IMR-90 (cell line): ENCODE measurements around the gene CDK5RAP2. TPM values are rescaled to one million over a fixed set of nuclear protein-coding genes. Genes with fewer than 3 reads are reported as not detected.
"Not testable (repeated sequence)": the region's sequence is repeated elsewhere in the genome, so short reads cannot be mapped to it uniquely, and the experiment has no call there.

ENCODE experiments used
- ATAC-seq: fragments of 200-7000 bp; cut with Tn5 transposase; 2 replicates; pipeline ENCODE4 v1.9.1; 2020; ENCODE audit warnings: low read depth, mild to moderate bottlenecking, moderate library complexity
- BruUV-seq: library from RNA; stranded (reverse); fragments of 400-500 nt; replicated peaks from 2 replicates; lab custom pipeline; 2021; lab: Mats Ljungman, UMichigan
- CTCF ChIA-PET: fragments of 300-600 bp; formaldehyde crosslinking; extraction: SDS; loops from one replicate; lab custom pipeline; 2021; ENCODE audit warnings: antibody characterized with exemption; lab: Yijun Ruan, JAX
- POLR2A ChIA-PET: fragments of 300-600 bp; sonication (Branson Sonifier 250); formaldehyde crosslinking; loops from one replicate; lab custom pipeline; 2022; ENCODE audit warnings: antibody characterized with exemption; ENCODE audit not compliant: unreplicated experiment; lab: Charles Lee
- DNase-seq: peaks from one replicate; pipeline ENCODE4 v3.0.0; 2013
- H2AFZ ChIP-seq: replicated peaks from 2 replicates; pipeline ENCODE3; 2013; ENCODE audit warnings: low read length, mild to moderate bottlenecking; ENCODE audit not compliant: poor library complexity
- H2AK5ac ChIP-seq: 2 replicates; pipeline ENCODE4 v1.6.1; 2013; ENCODE audit warnings: low read depth, low read length, inconsistent platforms
- H2AK9ac ChIP-seq: replicated peaks from 2 replicates; pipeline ENCODE3; 2013; ENCODE audit warnings: mild to moderate bottlenecking, low read depth, low read length, moderate library complexity; ENCODE audit not compliant: poor library complexity
- H2BK120ac ChIP-seq: 2 replicates; pipeline ENCODE4 v1.6.1; 2013; ENCODE audit warnings: low read depth, low read length, inconsistent platforms
- H2BK15ac ChIP-seq: 3 replicates; pipeline ENCODE4 v1.6.1; 2013; ENCODE audit warnings: low read depth, low read length, inconsistent platforms
- H2BK20ac ChIP-seq: 2 replicates; pipeline ENCODE4 v1.6.1; 2013; ENCODE audit warnings: low read depth, mild to moderate bottlenecking, inconsistent platforms, low read length, moderate library complexity
- H2BK5ac ChIP-seq: 2 replicates; pipeline ENCODE4 v1.6.1; 2013; ENCODE audit warnings: mild to moderate bottlenecking, low read depth, low read length, inconsistent platforms; ENCODE audit not compliant: poor library complexity, severe bottlenecking
- H3K14ac ChIP-seq: replicated peaks from 2 replicates; pipeline ENCODE4 v1.6.1; 2013; ENCODE audit warnings: low read depth, low read length, inconsistent platforms
- H3K18ac ChIP-seq: 2 replicates; pipeline ENCODE4 v1.6.1; 2013; ENCODE audit warnings: low read depth, low read length, control low read depth
- H3K23ac ChIP-seq: 2 replicates; pipeline ENCODE4 v1.6.1; 2013; ENCODE audit warnings: low read depth, low read length, inconsistent platforms
- H3K27ac ChIP-seq: 2 replicates; pipeline ENCODE4 v1.5.1; 2013; ENCODE audit warnings: mild to moderate bottlenecking, control low read depth, low read length; ENCODE audit not compliant: insufficient read depth
- H3K27me3 ChIP-seq: 2 replicates; pipeline ENCODE4 v1.6.1; 2013; ENCODE audit warnings: low read length; ENCODE audit not compliant: control insufficient read depth, insufficient read depth
- H3K36me3 ChIP-seq: 2 replicates; pipeline ENCODE4 v1.6.1; 2013; ENCODE audit warnings: low read length, mixed read lengths; ENCODE audit not compliant: control insufficient read depth, insufficient read depth
- H3K4ac ChIP-seq: 2 replicates; pipeline ENCODE4 v1.6.1; 2013; ENCODE audit warnings: low read depth, low read length, inconsistent platforms
- H3K4me1 ChIP-seq: 2 replicates; pipeline ENCODE4 v1.6.1; 2013; ENCODE audit warnings: low read length, mixed read lengths; ENCODE audit not compliant: control insufficient read depth, insufficient read depth
- H3K4me2 ChIP-seq: 2 replicates; pipeline ENCODE4 v1.6.1; 2013; ENCODE audit warnings: low read depth, mild to moderate bottlenecking, control low read depth, low read length, moderate library complexity
- H3K4me3 ChIP-seq: 2 replicates; pipeline ENCODE4 v1.5.1; 2013; ENCODE audit warnings: low read depth, mild to moderate bottlenecking, control low read depth, low read length, moderate library complexity; ENCODE audit not compliant: insufficient read depth
- H3K56ac ChIP-seq: 2 replicates; pipeline ENCODE4 v1.6.1; 2013; ENCODE audit warnings: low read length, inconsistent platforms; ENCODE audit not compliant: insufficient read depth; ENCODE audit errors: extremely low read depth
- H3K79me1 ChIP-seq, 2 experiments: 2 replicates each; pipeline ENCODE4 v1.6.1; 2013; ENCODE audit warnings: low read length in 2 of 2, inconsistent platforms in 1 of 2, low read depth in 1 of 2
- H3K9ac ChIP-seq: 2 replicates; pipeline ENCODE4 v1.6.1; 2013; ENCODE audit warnings: low read depth, low read length, control low read depth
- H3K9me1 ChIP-seq: 2 replicates; pipeline ENCODE4 v1.6.1; 2013; ENCODE audit warnings: low read length, inconsistent platforms; ENCODE audit not compliant: insufficient read depth
- H3K9me3 ChIP-seq: 2 replicates; pipeline ENCODE4 v1.6.1; 2013; ENCODE audit warnings: low read length; ENCODE audit not compliant: control insufficient read depth, insufficient read depth
- H4K20me1 ChIP-seq: 2 replicates; pipeline ENCODE4 v1.6.1; 2013; ENCODE audit warnings: low read length, inconsistent platforms; ENCODE audit not compliant: insufficient read depth
- H4K5ac ChIP-seq: 2 replicates; pipeline ENCODE4 v1.6.1; 2013; ENCODE audit warnings: mild to moderate bottlenecking, low read depth, low read length, control low read depth
- H4K8ac ChIP-seq, 2 experiments: 2 replicates each; pipeline ENCODE4 v1.6.1; 2013; ENCODE audit warnings: low read depth in 2 of 2, low read length in 2 of 2, control low read depth in 1 of 2, inconsistent platforms in 1 of 2
- H4K91ac ChIP-seq: 2 replicates; pipeline ENCODE4 v1.6.1; 2013; ENCODE audit warnings: low read depth, low read length, inconsistent platforms; ENCODE audit not compliant: insufficient read depth
- CEBPB ChIP-seq: IDR thresholded peaks from 2 replicates; pipeline ENCODE4 v1.6.1; 2012; ENCODE audit warnings: low read depth, low read length, improper control_type of control experiment
- CHD1 ChIP-seq: IDR thresholded peaks from 2 replicates; pipeline ENCODE4 v1.6.1; 2012; ENCODE audit warnings: low read depth, low read length, improper control_type of control experiment
- CTCF ChIP-seq: conservative IDR thresholded peaks from 2 replicates; pipeline ENCODE4 v1.5.1; 2012; ENCODE audit warnings: mild to moderate bottlenecking, low read depth, low read length, improper control_type of control experiment
- MAFK ChIP-seq: IDR thresholded peaks from 2 replicates; pipeline ENCODE4 v1.6.1; 2012; ENCODE audit warnings: low read depth, low read length, improper control_type of control experiment
- whole genome bisulfite sequencing, 2 experiments: methylation state at CpG; one replicate each; pipeline versions ENCODE4 v1.1.5 to v1.1.7; 2013; ENCODE audit warnings: missing lambda C conversion rate in 2 of 2; ENCODE audit not compliant: insufficient read length in 1 of 2; ENCODE audit errors: extremely low coverage in 2 of 2; 5-methylcytosine and 5-hydroxymethylcytosine counted together
- dilution Hi-C: fragments of 300-500 bp; cut with HindIII; formaldehyde crosslinking; loops from one replicate; pipeline ENCODE4 v1.14.3; 2018; ENCODE audit warnings: low sequenced_read_pairs; ENCODE audit not compliant: unreplicated experiment
- in situ Hi-C: fragments of 300-500 bp; cut with MboI; formaldehyde crosslinking; loops from 3 replicates; pipeline ENCODE4 v1.14.3; 2019; ENCODE audit warnings: low sequenced_read_pairs, inconsistent platforms, mixed read lengths
- intact Hi-C: fragments of 100-400 bp; cut with micrococcal nuclease; formaldehyde crosslinking; loops from 2 replicates; pipeline ENCODE4 v1.10.0; 2022
- polyA plus RNA-seq, 3 experiments: library from polyadenylated mRNA; depleted of rRNA; stranded (reverse); fragments of >200 nt; gene quantifications; 2 replicates each; pipeline ENCODE4 v1.2.3, GENCODE V29; 2012; ENCODE audit warnings: low replicate concordance in 1 of 3
- total RNA-seq: library from RNA; depleted of rRNA; stranded (reverse); fragments of >200 nt; gene quantifications from 2 replicates; pipeline ENCODE4 v1.2.3, GENCODE V29; 2012

The CDK5RAP2 gene
- total and polyA plus RNA-seq, 2 of the 4 experiments (the other 2 are of a cell fraction): 29.5 to 31.7 TPM

GRCh38 chr9:120555839-120556238 lies 24.1 kb downstream of the CDK5RAP2 start:
- no peak overlapping the region for H2AK5ac ChIP-seq
- CTCF ChIA-PET: no interaction called here
- H2AK9ac ChIP-seq: no peak overlapping the region
- H2BK5ac ChIP-seq: no peak overlapping the region
- no peak for DNase-seq
- H2AFZ ChIP-seq: no peak overlapping the region
- no peak overlapping the region for H4K8ac ChIP-seq
- no peak overlapping the region for H3K18ac ChIP-seq
- no peak overlapping the region for H3K9ac ChIP-seq
- H3K9me1 ChIP-seq: peaks cover 6% of the 10 kb centered on the region
- H2BK20ac ChIP-seq: no peak overlapping the region
- in situ Hi-C loops: no loop called here
- no CpG with 5 or more reads among the region's 4 CpGs for WGBS, 2 experiments
- H3K14ac ChIP-seq: no peak overlapping the region
- H3K4me3 ChIP-seq: no peak overlapping the region
- H4K20me1 ChIP-seq: no peaks in the 10 kb centered on the region
- H3K36me3 ChIP-seq: 0 out of 2 replicates have a peak, but pooled peaks cover 3% of the 10 kb centered on the region
- no peak overlapping the region for H4K91ac ChIP-seq
- no peak overlapping the region for H2BK120ac ChIP-seq
- no peak overlapping the region for H4K5ac ChIP-seq
- H3K56ac ChIP-seq: no peak overlapping the region
- H3K4me1 ChIP-seq: no peaks in the 10 kb centered on the region
- POLR2A ChIA-PET: no interaction called here
- H3K23ac ChIP-seq: no peak overlapping the region
- H3K27ac ChIP-seq: no peak overlapping the region
- intact Hi-C loops: no loop called here
- H3K79me1 ChIP-seq: peaks cover 29 to 36% of the 10 kb centered on the region in 2 experiments
- BruUV-seq: no TSS peak
- no peak overlapping the region for H3K4me2 ChIP-seq
- no peaks in the 10 kb centered on the region for H3K9me3 ChIP-seq
- dilution Hi-C loops: no loop called here
- no peak for ATAC-seq
- TF ChIP-seq CHD1 (no peak), CTCF (no peak), MAFK (no peak), CEBPB (no peak)
- H3K27me3 ChIP-seq: no peaks in the 10 kb centered on the region
- H2BK15ac ChIP-seq: no peak overlapping the region
- no peak overlapping the region for H3K4ac ChIP-seq

GRCh38 chr9:120552210-120552704 lies 27.7 kb downstream of the CDK5RAP2 start:
- WGBS, 2 experiments: no CpG with 5 or more reads among the region's 7 CpGs
- DNase-seq, CTCF ChIA-PET, H3K36me3 ChIP-seq, POLR2A ChIA-PET, BruUV-seq, H2BK5ac ChIP-seq, H2BK20ac ChIP-seq, in situ Hi-C loops, H3K4ac ChIP-seq, H2AFZ ChIP-seq, H3K56ac ChIP-seq, H3K14ac ChIP-seq, H3K4me1 ChIP-seq, intact Hi-C loops, H3K27me3 ChIP-seq, H3K27ac ChIP-seq, H4K20me1 ChIP-seq, H3K9me3 ChIP-seq, H4K91ac ChIP-seq, H4K8ac ChIP-seq, H3K4me2 ChIP-seq, H3K9me1 ChIP-seq, H3K4me3 ChIP-seq, H2BK15ac ChIP-seq, H4K5ac ChIP-seq, H3K23ac ChIP-seq, H2AK5ac ChIP-seq, H2BK120ac ChIP-seq, dilution Hi-C loops, H2AK9ac ChIP-seq, ATAC-seq, H3K9ac ChIP-seq, H3K18ac ChIP-seq: not testable (repeated sequence)
- H3K79me1 ChIP-seq: peaks cover 16 to 26% of the 10 kb centered on the region in 2 experiments
